ENCODE results near the gene TULP3. TPM values are rescaled to one million over a fixed set of nuclear protein-coding genes. Genes with fewer than 3 reads are reported as not detected.
A peak's percentile ranks its signal among the peaks of the same experiment; 100 is the strongest.

TULP3 gene
- total RNA-seq, 1 donor from 2014 or later: 31.2 TPM

GRCh38 chr12:2900642-2901041 lies 10.0 kb downstream of the TULP3 start:
- no peak for DNase-seq (ENCODE audit: extremely low spot score, unreplicated experiment)
- Mint-ChIP-seq H3K27me3 (ENCODE audit: unreplicated experiment) (no peaks in the 10 kb centered on the region), H3K36me3 (ENCODE audit: unreplicated experiment) (peaks cover 1% of the 10 kb centered on the region), H3K4me1 (ENCODE audit: unreplicated experiment) (peaks cover 17% of the 10 kb centered on the region), H3K27ac (ENCODE audit: unreplicated experiment) (peak overlapping the region; percentile 31), H3K9me3 (ENCODE audit: unreplicated experiment) (no peaks in the 10 kb centered on the region), H3K4me3 (ENCODE audit: unreplicated experiment) (no peak overlapping the region)
- TF ChIP-seq CTCF (IDR thresholded peaks at IDR 0.05): no peak

GRCh38 chr12:2902272-2902880 lies 11.7 kb downstream of the TULP3 start:
- DNase-seq (ENCODE audit: extremely low spot score, unreplicated experiment): no peak

GRCh38 chr12:2904260-2904659 lies 13.6 kb downstream of the TULP3 start:
- no peaks in the 10 kb centered on the region for H3K9me3 Mint-ChIP-seq (ENCODE audit: unreplicated experiment)
- H3K27ac Mint-ChIP-seq (ENCODE audit: unreplicated experiment): no peak overlapping the region
- peaks cover 4% of the 10 kb centered on the region for H3K36me3 Mint-ChIP-seq (ENCODE audit: unreplicated experiment)
- no peaks in the 10 kb centered on the region for H3K27me3 Mint-ChIP-seq (ENCODE audit: unreplicated experiment)
- H3K4me3 Mint-ChIP-seq (ENCODE audit: unreplicated experiment): no peak overlapping the region
- no peak for DNase-seq (ENCODE audit: extremely low spot score, unreplicated experiment)
- TF ChIP-seq CTCF (IDR thresholded peaks at IDR 0.05): no peak
- peaks cover 16% of the 10 kb centered on the region for H3K4me1 Mint-ChIP-seq (ENCODE audit: unreplicated experiment)

More at GRCh38 chr12:2902272-2902880, 11.7 kb downstream of the TULP3 start:
- Mint-ChIP-seq H3K27ac (ENCODE audit: unreplicated experiment) (no peak overlapping the region), H3K4me3 (ENCODE audit: unreplicated experiment) (no peak overlapping the region), H3K9me3 (ENCODE audit: unreplicated experiment) (no peaks in the 10 kb centered on the region), H3K27me3 (ENCODE audit: unreplicated experiment) (no peaks in the 10 kb centered on the region), H3K36me3 (ENCODE audit: unreplicated experiment) (peaks cover 1% of the 10 kb centered on the region), H3K4me1 (ENCODE audit: unreplicated experiment) (peaks cover 16% of the 10 kb centered on the region)
- no peak for TF ChIP-seq CTCF (IDR thresholded peaks at IDR 0.05)

GRCh38 chr12:2912216-2912575 lies 21.5 kb downstream of the TULP3 start:
- Mint-ChIP-seq H3K4me3 (ENCODE audit: unreplicated experiment) (no peak overlapping the region), H3K36me3 (ENCODE audit: unreplicated experiment) (peaks cover 31% of the 10 kb centered on the region), H3K27ac (ENCODE audit: unreplicated experiment) (peak overlapping the region; percentile 93), H3K27me3 (ENCODE audit: unreplicated experiment) (no peaks in the 10 kb centered on the region), H3K9me3 (ENCODE audit: unreplicated experiment) (no peaks in the 10 kb centered on the region), H3K4me1 (ENCODE audit: unreplicated experiment) (peaks cover 14% of the 10 kb centered on the region)
- no peak for TF ChIP-seq CTCF (IDR thresholded peaks at IDR 0.05)
- no peak for DNase-seq (ENCODE audit: extremely low spot score, unreplicated experiment)

GRCh38 chr12:2919249-2919648 lies 28.6 kb downstream of the TULP3 start:
- Mint-ChIP-seq H3K27ac (ENCODE audit: unreplicated experiment) (no peak overlapping the region), H3K4me3 (ENCODE audit: unreplicated experiment) (no peak overlapping the region), H3K36me3 (ENCODE audit: unreplicated experiment) (peaks cover 51% of the 10 kb centered on the region), H3K9me3 (ENCODE audit: unreplicated experiment) (no peaks in the 10 kb centered on the region), H3K27me3 (ENCODE audit: unreplicated experiment) (no peaks in the 10 kb centered on the region), H3K4me1 (ENCODE audit: unreplicated experiment) (no peaks in the 10 kb centered on the region)
- no peak for DNase-seq (ENCODE audit: extremely low spot score, unreplicated experiment)
- no peak for TF ChIP-seq CTCF (IDR thresholded peaks at IDR 0.05)
